Keratinocyte (primary cell): Measurements from ENCODE around the gene SLC4A2. TPM values are rescaled to one million over a fixed set of nuclear protein-coding genes. Genes with fewer than 3 reads are reported as not detected.
A peak's percentile ranks its signal among the peaks of the same experiment; 100 is the strongest.

ENCODE experiments used
- DNase-seq: peaks from one replicate; pipeline ENCODE4 v3.0.0-alpha.2; 2011; ENCODE audit warnings: low read depth, missing footprints, low spot score
- FAIRE-seq: peaks from 2 replicates; lab custom pipeline; 2011; peaks lifted over from hg19 to GRCh38; lab: Jason Lieb, UNC
- H2AFZ ChIP-seq: 2 replicates; pipeline ENCODE4 v1.6.0; 2012; ENCODE audit warnings: low read length, control low read depth, inconsistent platforms; ENCODE audit not compliant: control insufficient read depth
- H3K27ac ChIP-seq: 2 replicates; pipeline ENCODE4 v1.5.1; 2011; ENCODE audit warnings: low read length; ENCODE audit not compliant: control insufficient read depth, insufficient read depth
- H3K27me3 ChIP-seq: 3 replicates; pipeline ENCODE4 v1.6.0; 2011; ENCODE audit warnings: low read length; ENCODE audit not compliant: control insufficient read depth, insufficient read depth; ENCODE audit errors: extremely low read depth
- H3K36me3 ChIP-seq, 2 experiments: 2 replicates in 1 of 2; 3 replicates in 1 of 2; pipeline ENCODE4 v1.5.1; 2011; ENCODE audit warnings: low read length in 2 of 2, mild to moderate bottlenecking in 1 of 2; ENCODE audit not compliant: control insufficient read depth in 2 of 2, insufficient read depth in 2 of 2; ENCODE audit errors: extremely low read depth in 1 of 2
- H3K4me1 ChIP-seq: 3 replicates; pipeline ENCODE4 v1.5.1; 2011; ENCODE audit warnings: low read length; ENCODE audit not compliant: control insufficient read depth, insufficient read depth; ENCODE audit errors: extremely low read depth
- H3K4me2 ChIP-seq: 3 replicates; pipeline ENCODE4 v1.6.0; 2011; ENCODE audit warnings: low read depth, low read length; ENCODE audit not compliant: control insufficient read depth, insufficient read depth; ENCODE audit errors: extremely low read depth
- H3K4me3 ChIP-seq, 3 experiments: fragments of 200-600 bp in 1 of 3; sonication (generic) in 1 of 3; 2 replicates in 2 of 3; 3 replicates in 1 of 3; pipeline ENCODE4 v1.5.1; 2011 to 2016; ENCODE audit warnings: low read length in 3 of 3, mild to moderate bottlenecking in 3 of 3, control low read depth in 2 of 3, inconsistent platforms in 1 of 3, low read depth in 1 of 3, mixed read lengths in 1 of 3, mixed run types in 1 of 3, moderate library complexity in 1 of 3; ENCODE audit not compliant: control insufficient read depth in 2 of 3, insufficient read depth in 2 of 3; ENCODE audit errors: extremely low read depth in 1 of 3
- H3K79me2 ChIP-seq: 2 replicates; pipeline ENCODE4 v1.6.0; 2012; ENCODE audit warnings: low read length; ENCODE audit not compliant: control insufficient read depth, insufficient read depth
- H3K9ac ChIP-seq: 3 replicates; pipeline ENCODE4 v1.6.0; 2011; ENCODE audit warnings: low read length; ENCODE audit not compliant: control insufficient read depth, insufficient read depth; ENCODE audit errors: extremely low read depth
- H3K9me1 ChIP-seq: 3 replicates; pipeline ENCODE4 v1.6.0; 2011; ENCODE audit warnings: low read length; ENCODE audit not compliant: control insufficient read depth, insufficient read depth; ENCODE audit errors: extremely low read depth
- H3K9me3 ChIP-seq: 2 replicates; pipeline ENCODE4 v1.5.1; 2012; ENCODE audit warnings: low read depth, low read length; ENCODE audit not compliant: control insufficient read depth
- H4K20me1 ChIP-seq: 3 replicates; pipeline ENCODE4 v1.6.0; 2011; ENCODE audit warnings: low read length; ENCODE audit not compliant: control insufficient read depth, insufficient read depth; ENCODE audit errors: extremely low read depth
- EZH2 ChIP-seq: IDR thresholded peaks from one replicate; pipeline ENCODE4 v1.6.1; 2012; ENCODE audit warnings: inconsistent platforms, mild to moderate bottlenecking, low read length, moderate library complexity
- dilution Hi-C: fragments of 300-500 bp; cut with MboI; formaldehyde crosslinking; loops from one replicate; pipeline ENCODE4 v1.7.0; 2020; ENCODE audit warnings: low sequenced_read_pairs; ENCODE audit not compliant: extremely low pct_ligation_motif_present
- polyA plus RNA-seq, 5 experiments: library from polyadenylated mRNA; depleted of rRNA in 3 of 5; stranded (reverse) in 3 of 5; stranded (forward) in 1 of 5; unstranded in 1 of 5; fragments of >200 nt; gene quantifications; 1 replicate in 1 of 5; 2 replicates in 3 of 5; 3 replicates in 1 of 5; pipeline versions ENCODE4 v1.2.1 to v1.2.3, GENCODE V29; 2011 to 2012; ENCODE audit warnings: missing spikeins in 2 of 5, low read depth in 1 of 5, low replicate concordance in 1 of 5
- TF ChIP-seq, protein P1 (sequence below), 3 experiments: IDR thresholded peaks in 1 of 3; conservative IDR thresholded peaks in 1 of 3; optimal IDR thresholded peaks in 1 of 3; 2 replicates in 2 of 3; 3 replicates in 1 of 3; pipeline versions ENCODE3 to v1.5.1; 2011; ENCODE audit warnings: low read length in 3 of 3, mild to moderate bottlenecking in 3 of 3, moderate library complexity in 2 of 3, control low read depth in 1 of 3, inconsistent platforms in 1 of 3; ENCODE audit not compliant: insufficient read depth in 2 of 3; ENCODE audit errors: extremely low read depth in 1 of 3

SLC4A2 gene
- polyA plus RNA-seq, 1 donor (not counting 4 experiments of a cell fraction or from before 2014, with no cell fraction given), result 33.8 TPM

DNA sequence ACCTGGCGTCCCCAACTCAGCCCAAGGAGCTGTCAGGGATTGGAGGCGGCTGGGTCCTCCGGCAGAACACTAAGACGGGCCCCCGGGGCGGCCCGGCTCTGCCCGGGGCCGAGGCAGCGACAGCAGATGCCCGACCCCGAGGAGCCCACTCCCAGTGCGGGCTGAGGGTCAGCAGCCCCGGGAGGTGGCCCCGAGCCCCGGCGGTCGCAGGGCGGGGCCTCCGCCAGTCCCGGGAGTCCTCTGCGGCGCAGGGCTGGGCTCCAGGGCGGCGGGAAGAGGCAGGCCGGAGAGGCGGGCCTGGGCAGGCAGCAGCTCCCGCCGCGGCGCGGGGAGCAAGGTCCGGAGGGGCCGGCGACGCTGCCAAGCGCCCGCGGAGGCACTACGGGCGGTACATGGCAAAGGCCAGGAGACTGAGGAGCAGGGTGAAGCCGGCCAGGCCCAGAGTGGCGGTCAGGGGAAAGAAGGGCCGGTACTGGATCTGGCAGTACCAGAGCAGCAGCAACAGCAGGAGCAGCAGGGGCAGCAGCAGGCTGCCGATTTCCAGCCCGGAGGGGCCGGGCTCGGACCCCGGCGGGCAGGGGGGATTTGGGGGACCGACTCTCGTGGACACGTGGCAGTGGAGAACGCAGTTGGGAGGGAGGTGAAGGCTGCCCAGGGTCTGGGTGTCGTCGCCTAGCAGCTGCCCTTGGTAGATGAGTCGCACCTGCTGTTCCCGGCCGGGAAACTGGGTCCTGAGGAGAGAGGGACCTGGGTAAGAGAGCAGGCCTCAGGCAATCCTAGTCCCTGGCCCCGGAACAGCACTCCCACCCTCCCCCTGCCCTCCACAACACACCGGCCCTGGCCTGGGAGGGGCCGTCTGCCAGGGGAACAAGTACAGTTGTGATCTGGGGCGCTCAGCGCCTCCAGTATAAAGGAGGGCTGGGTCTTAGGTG, 22.0 kb downstream of the SLC4A2 start:
- Histone ChIP-seq H3K79me2 (peaks cover 28% of the 10 kb centered on the region), H3K27me3 (no peaks in the 10 kb centered on the region), H3K9me3 (no peaks in the 10 kb centered on the region), H3K4me3 (peak overlapping the region; percentile 68 to 92 (median 79)), H4K20me1 (no peaks in the 10 kb centered on the region), H3K4me2 (peak overlapping the region; percentile 97), H2AFZ (peak overlapping the region; percentile 39), H3K9me1 (no peaks in the 10 kb centered on the region), H3K36me3 (peaks cover 2 to 7% of the 10 kb centered on the region in 2 experiments), H3K27ac (peak overlapping the region; percentile 67), H3K4me1 (peaks cover 26% of the 10 kb centered on the region), H3K9ac (peak overlapping the region; percentile 79)
- dilution Hi-C loops, result no loop called here
- DNase-seq, result no peak
- FAIRE-seq, result no peak
- TF ChIP-seq, protein P1, sequence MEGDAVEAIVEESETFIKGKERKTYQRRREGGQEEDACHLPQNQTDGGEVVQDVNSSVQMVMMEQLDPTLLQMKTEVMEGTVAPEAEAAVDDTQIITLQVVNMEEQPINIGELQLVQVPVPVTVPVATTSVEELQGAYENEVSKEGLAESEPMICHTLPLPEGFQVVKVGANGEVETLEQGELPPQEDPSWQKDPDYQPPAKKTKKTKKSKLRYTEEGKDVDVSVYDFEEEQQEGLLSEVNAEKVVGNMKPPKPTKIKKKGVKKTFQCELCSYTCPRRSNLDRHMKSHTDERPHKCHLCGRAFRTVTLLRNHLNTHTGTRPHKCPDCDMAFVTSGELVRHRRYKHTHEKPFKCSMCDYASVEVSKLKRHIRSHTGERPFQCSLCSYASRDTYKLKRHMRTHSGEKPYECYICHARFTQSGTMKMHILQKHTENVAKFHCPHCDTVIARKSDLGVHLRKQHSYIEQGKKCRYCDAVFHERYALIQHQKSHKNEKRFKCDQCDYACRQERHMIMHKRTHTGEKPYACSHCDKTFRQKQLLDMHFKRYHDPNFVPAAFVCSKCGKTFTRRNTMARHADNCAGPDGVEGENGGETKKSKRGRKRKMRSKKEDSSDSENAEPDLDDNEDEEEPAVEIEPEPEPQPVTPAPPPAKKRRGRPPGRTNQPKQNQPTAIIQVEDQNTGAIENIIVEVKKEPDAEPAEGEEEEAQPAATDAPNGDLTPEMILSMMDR (optimal IDR thresholded peaks at IDR 0.05 in 1 of 3, IDR thresholded peaks at IDR 0.05 in 1 of 3, conservative IDR thresholded peaks at IDR 0.05 in 1 of 3; ENCODE audit: extremely low read depth in 1 of 3, insufficient read depth in 2 of 3, low read length in 3 of 3), result no peak
- no peak for TF ChIP-seq EZH2

DNA sequence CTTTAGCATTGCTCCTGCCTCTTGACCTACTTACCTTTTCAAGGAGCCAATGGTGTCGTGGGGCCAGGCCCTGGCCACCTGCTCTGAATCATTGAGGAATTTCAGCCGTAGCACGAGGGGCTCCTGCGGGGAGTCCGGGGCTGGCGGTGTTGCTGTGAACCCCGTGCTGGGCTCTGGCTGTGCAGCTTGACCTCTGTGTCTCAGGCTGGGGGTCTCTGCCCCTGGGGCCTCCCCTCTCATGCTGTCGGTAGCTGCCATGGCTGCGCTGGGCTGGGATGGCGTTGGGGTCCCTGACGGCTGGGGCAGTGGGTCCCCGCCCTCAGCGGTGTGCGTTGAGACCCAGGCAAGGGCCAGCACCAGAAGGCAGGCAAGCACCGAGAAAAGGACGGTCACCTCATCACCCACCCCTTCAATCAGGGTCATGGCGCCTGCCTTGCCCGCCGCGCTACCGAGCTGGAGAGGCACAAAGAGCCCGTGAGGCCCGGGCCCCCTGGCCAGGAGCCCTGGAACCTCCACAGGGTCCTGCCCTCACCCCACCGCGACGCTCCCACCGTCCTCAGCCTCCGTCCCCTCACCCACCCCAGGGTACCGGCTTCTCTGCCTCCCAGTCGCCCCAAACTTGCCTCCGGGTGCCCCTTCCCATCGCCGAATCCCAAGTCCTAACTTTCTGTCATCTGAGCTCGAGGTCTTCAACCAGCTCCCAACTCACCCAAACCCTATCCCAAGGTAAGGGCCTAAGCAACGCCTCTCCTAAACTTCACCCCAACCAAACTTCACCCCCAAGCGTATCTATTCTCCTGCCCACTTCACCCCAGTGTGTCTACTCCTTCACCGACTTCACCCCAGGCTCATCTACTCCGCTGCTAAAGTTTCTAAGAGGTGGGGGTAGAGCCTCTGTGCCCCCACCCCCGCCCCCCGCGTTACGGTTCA, 23.0 kb downstream of the SLC4A2 start:
- peak overlapping the region; percentile 52 for H3K27ac ChIP-seq
- peak overlapping the region; percentile 97 for H3K4me2 ChIP-seq
- dilution Hi-C loops, result no loop called here
- peaks cover 2 to 7% of the 10 kb centered on the region in 2 experiments for H3K36me3 ChIP-seq
- no peaks in the 10 kb centered on the region for H3K9me3 ChIP-seq
- H4K20me1 ChIP-seq, result no peaks in the 10 kb centered on the region
- no peaks in the 10 kb centered on the region for H3K9me1 ChIP-seq
- H3K79me2 ChIP-seq, result peaks cover 34% of the 10 kb centered on the region
- H3K9ac ChIP-seq, result peak overlapping the region; percentile 79
- H2AFZ ChIP-seq, result peak overlapping the region; percentile 53
- TF ChIP-seq, protein P1 (optimal IDR thresholded peaks at IDR 0.05 in 1 of 3, IDR thresholded peaks at IDR 0.05 in 1 of 3, conservative IDR thresholded peaks at IDR 0.05 in 1 of 3; ENCODE audit: extremely low read depth in 1 of 3, insufficient read depth in 2 of 3, low read length in 3 of 3), result no peak
- TF ChIP-seq EZH2, result no peak
- DNase-seq (no peak), FAIRE-seq (no peak)
- H3K4me3 ChIP-seq, result peak overlapping the region; percentile 68 to 82 (median 79)
- no peaks in the 10 kb centered on the region for H3K27me3 ChIP-seq
- H3K4me1 ChIP-seq, result peaks cover 26% of the 10 kb centered on the region
